Measurements from ENCODE around the gene PERCC1. TPM values are rescaled to one million over a fixed set of nuclear protein-coding genes. Genes with fewer than 3 reads are reported as not detected.

Gene PERCC1
- not detected in 5 replicates for total RNA-seq (2022; extraction: Qiagen RNA extraction; ENCODE audit: low read depth)

GRCh38 chr16:1430759-1431496 is at the start of gene PERCC1:
PERCC1 (plus strand) TSS chr16:1431078; CDS start chr16:1432594, 1,516 bp downstream.

GRCh38 chr16:1414532-1415260 is 16.2 kb upstream of the PERCC1 start, which contains the start of gene UNKL:
UNKL (minus strand) TSS chr16:1414704; CDS start chr16:1414691, 13 bp downstream.

GRCh38 chr16:1443980-1444729 is 13.3 kb downstream of the PERCC1 start, which contains the start of gene CCDC154:
CCDC154 (minus strand) TSS chr16:1444556; CDS start chr16:1444322, 234 bp downstream.

GRCh38 chr16:1474796-1475551 is 44.1 kb downstream of the PERCC1 start, which contains the start of gene CLCN7:
CLCN7 (minus strand) TSS chr16:1475028; CDS start chr16:1474974, 54 bp downstream.

Other genes starting within 250 kb of the PERCC1 start
- 0.14 TPM in 1 of 5 replicates, not detected in the others for gene TPSG1, start 205.8 kb upstream of the PERCC1 start, total RNA-seq (2022; extraction: Qiagen RNA extraction; ENCODE audit: low read depth)
- not detected in 5 replicates for gene TPSB2, start 200.9 kb upstream of the PERCC1 start, total RNA-seq (2022; extraction: Qiagen RNA extraction; ENCODE audit: low read depth)
- gene TPSAB1, start 190.4 kb upstream of the PERCC1 start, total RNA-seq (2022; extraction: Qiagen RNA extraction; ENCODE audit: low read depth): 0.21 TPM in 1 of 5 replicates, not detected in the others
- not detected in 5 replicates for gene TPSD1, start 175.0 kb upstream of the PERCC1 start, total RNA-seq (2022; extraction: Qiagen RNA extraction; ENCODE audit: low read depth)
- gene UBE2I, start 121.4 kb upstream of the PERCC1 start, total RNA-seq (2022; extraction: Qiagen RNA extraction; ENCODE audit: low read depth): 162 to 245 TPM (median 176 TPM) in 5 replicates
- 0.90 to 1.2 TPM (median 0.99 TPM) in 5 replicates for gene BAIAP3, start 97.4 kb upstream of the PERCC1 start, total RNA-seq (2022; extraction: Qiagen RNA extraction; ENCODE audit: low read depth)
- gene TSR3, start 79.2 kb upstream of the PERCC1 start, total RNA-seq (2022; extraction: Qiagen RNA extraction; ENCODE audit: low read depth): 56.5 to 98.9 TPM (median 94.1 TPM) in 5 replicates
- 22.0 to 35.1 TPM (median 34.2 TPM) in 5 replicates for gene GNPTG, start 79.1 kb upstream of the PERCC1 start, total RNA-seq (2022; extraction: Qiagen RNA extraction; ENCODE audit: low read depth)
- 23.4 to 44.3 TPM (median 41.7 TPM) in 5 replicates for gene UNKL, start 16.4 kb upstream of the PERCC1 start, total RNA-seq (2022; extraction: Qiagen RNA extraction; ENCODE audit: low read depth)
- 30.1 to 39.9 TPM (median 36.1 TPM) in 5 replicates for gene UQCC4, start 10.3 kb upstream of the PERCC1 start, total RNA-seq (2022; extraction: Qiagen RNA extraction; ENCODE audit: low read depth)
- gene CCDC154, start 13.5 kb downstream of the PERCC1 start, total RNA-seq (2022; extraction: Qiagen RNA extraction; ENCODE audit: low read depth): 0.13 to 0.49 TPM (median 0.41 TPM) in 5 replicates
- gene CLCN7, start 44.0 kb downstream of the PERCC1 start, total RNA-seq (2022; extraction: Qiagen RNA extraction; ENCODE audit: low read depth): 54.7 to 83.5 TPM (median 74.9 TPM) in 5 replicates
- not detected in 5 replicates for gene PTX4, start 57.9 kb downstream of the PERCC1 start, total RNA-seq (2022; extraction: Qiagen RNA extraction; ENCODE audit: low read depth)
- 26.4 to 46.2 TPM (median 38.6 TPM) in 5 replicates for gene TELO2, start 62.3 kb downstream of the PERCC1 start, total RNA-seq (2022; extraction: Qiagen RNA extraction; ENCODE audit: low read depth)
- gene TMEM204, start 102.6 kb downstream of the PERCC1 start, total RNA-seq (2022; extraction: Qiagen RNA extraction; ENCODE audit: low read depth): not detected in 5 replicates
- 7.3 to 9.4 TPM (median 8.9 TPM) in 5 replicates for gene IFT140, start 181.0 kb downstream of the PERCC1 start, total RNA-seq (2022; extraction: Qiagen RNA extraction; ENCODE audit: low read depth)
- gene CRAMP1, start 181.3 kb downstream of the PERCC1 start, total RNA-seq (2022; extraction: Qiagen RNA extraction; ENCODE audit: low read depth): 12.1 to 16.1 TPM (median 14.5 TPM) in 5 replicates
- 161 to 209 TPM (median 164 TPM) in 5 replicates for gene JPT2, start 247.2 kb downstream of the PERCC1 start, total RNA-seq (2022; extraction: Qiagen RNA extraction; ENCODE audit: low read depth)

All from A549 treated with RU486 at 1 μM for 4 hours (cell line).